DND-41 (cell line): ENCODE results near the gene HSPA8.

Experiments
- CTCF ChIP-seq: IDR thresholded peaks from 2 replicates; pipeline ENCODE4 v1.5.1; 2012; ENCODE audit warnings: borderline replicate concordance, low read length, moderate library complexity, mild to moderate bottlenecking; ENCODE audit not compliant: poor library complexity, severe bottlenecking; ENCODE audit errors: extremely low read depth
- EZH2 ChIP-seq: IDR thresholded peaks from 3 replicates; pipeline ENCODE4 v1.6.1; 2012; ENCODE audit warnings: borderline replicate concordance, low read depth, mild to moderate bottlenecking, moderate library complexity, low read length, inconsistent platforms; ENCODE audit not compliant: severe bottlenecking

GRCh38 chr11:123056835-123057491 lies 5.0 kb downstream of the HSPA8 start:
- TF ChIP-seq CTCF (no peak), EZH2 (no peak)
